Stomach (tissue), 9 donors: ENCODE data around the gene IGLL1. TPM values are rescaled to one million over a fixed set of nuclear protein-coding genes. Genes with fewer than 3 reads are reported as not detected.
"Not testable (repeated sequence)": the region's sequence is repeated elsewhere in the genome, so short reads cannot be mapped to it uniquely, and the experiment has no call there.

Source experiments
- DNase-seq, 2 donors: peaks; one replicate each; pipeline versions ENCODE4 v3.0.0 to v3.0.0-alpha.2; 2013 to 2019
- H3K27ac ChIP-seq, 5 donors: fragments of 200-600 bp in 4 of 5; sonication (generic) in 4 of 5; one replicate each; pipeline ENCODE4 v1.5.1; 2013 to 2019; ENCODE audit warnings: mild to moderate bottlenecking in 1 of 5, moderate library complexity in 1 of 5
- H3K27me3 ChIP-seq, 3 donors: fragments of 200-600 bp; sonication (generic); one replicate each; pipeline ENCODE4 v1.5.1; 2017 to 2019; ENCODE audit warnings: mixed run types in 1 of 3
- H3K36me3 ChIP-seq, 4 donors: fragments of 200-600 bp; sonication (generic); 1 replicate in 3 of 4; 2 replicates in 1 of 4; pipeline ENCODE4 v1.5.1; 2016 to 2019
- H3K4me1 ChIP-seq, 4 donors: fragments of 200-600 bp; sonication (generic); one replicate each; pipeline ENCODE4 v1.5.1; 2016 to 2019
- H3K4me3 ChIP-seq, 4 donors: fragments of 200-600 bp; sonication (generic) in 3 of 4; one replicate each; pipeline ENCODE4 v1.5.1; 2016 to 2019; ENCODE audit warnings: mild to moderate bottlenecking in 1 of 4
- H3K9me3 ChIP-seq, 4 donors: fragments of 200-600 bp; sonication (generic); one replicate each; pipeline ENCODE4 v1.5.1; 2016 to 2019
- CTCF ChIP-seq, 7 experiments: fragments of 450-650 bp in 4 of 7; fragments of 200-600 bp in 3 of 7; sonication (generic) in 3 of 7; IDR thresholded peaks; one replicate each; pipeline ENCODE4 v1.5.1; 2016 to 2019; ENCODE audit warnings: antibody characterized with exemption in 7 of 7, control low read depth in 2 of 7, mild to moderate bottlenecking in 1 of 7
- EP300 ChIP-seq: sonication (generic); formaldehyde crosslinking; IDR thresholded peaks from one replicate; pipeline ENCODE4 v1.6.1; 2017; ENCODE audit warnings: antibody characterized with exemption
- POLR2A ChIP-seq, 4 donors: fragments of 450-650 bp; IDR thresholded peaks; one replicate each; pipeline ENCODE4 v1.6.1; 2016; ENCODE audit warnings: antibody characterized with exemption in 4 of 4, control low read depth in 2 of 4, mild to moderate bottlenecking in 1 of 4, moderate library complexity in 1 of 4
- POLR2AphosphoS5 ChIP-seq, 3 donors: sonication (generic); formaldehyde crosslinking; IDR thresholded peaks; one replicate each; pipeline ENCODE4 v1.6.1; 2016; ENCODE audit warnings: antibody characterized with exemption in 3 of 3
- WGBS, 5 donors: extraction: QIAGEN DNeasy Blood & Tissue Kit in 3 of 5; methylation state at CpG; one replicate each; pipeline versions ENCODE4 v1.1.5 to v1.1.7; 2013 to 2018; 5-methylcytosine and 5-hydroxymethylcytosine counted together
- intact Hi-C: fragments of 100-400 bp; cut with DNase I; formaldehyde crosslinking; loops from one replicate; pipeline ENCODE4 v1.15.1; 2023; ENCODE audit warnings: low total_unique reads
- polyA plus RNA-seq, 3 donors: library from polyadenylated mRNA; stranded (reverse); fragments of 200-250 nt; gene quantifications; one replicate each; pipeline ENCODE4 v1.2.3, GENCODE V29; 2013
- total RNA-seq, 5 donors: library from RNA; depleted of rRNA; stranded (reverse); fragments of >200 nt; gene quantifications; one replicate each; pipeline versions ENCODE4 v1.1.0 to v1.2.3, GENCODE V29; 2014 to 2016
- donor health status: healthy with polysubstance abuse.
- donor health status: Bipolar disorder and iron deficiency.
- donor health status: healthy.

The IGLL1 gene
- total and polyA plus RNA-seq, 8 donors: 0.55 TPM; not detected in 7

GRCh38 chr22:23574877-23575276 lies 5.2 kb downstream of the IGLL1 start:
- no peak for DNase-seq
- no peaks in the 10 kb centered on the region for H3K9me3 ChIP-seq

GRCh38 chr22:23574371-23574811 lies 5.7 kb downstream of the IGLL1 start:
- 57 to 87% (median 63%) methylated on average over 3 to 4 of the region's 4 CpGs for WGBS, 5 donors
- no peaks in the 10 kb centered on the region for H3K4me1 ChIP-seq
- intact Hi-C loops: no loop called here
- no peak for DNase-seq
- H3K4me3 ChIP-seq: no peak overlapping the region
- peaks cover 0 to 6% (median 0%) of the 10 kb centered on the region in 3 donors for H3K27me3 ChIP-seq
- H3K9me3 ChIP-seq: no peaks in the 10 kb centered on the region
- H3K27ac ChIP-seq: no peak overlapping the region
- H3K36me3 ChIP-seq: no peaks in the 10 kb centered on the region
- TF ChIP-seq POLR2AphosphoS5 (IDR thresholded peaks at IDR 0.05): no peak

More at GRCh38 chr22:23574877-23575276, 5.2 kb downstream of the IGLL1 start:
- Histone ChIP-seq H3K27ac (no peak overlapping the region), H3K4me1 (no peaks in the 10 kb centered on the region), H3K4me3 (no peak overlapping the region), H3K36me3 (no peaks in the 10 kb centered on the region), H3K27me3 (peaks cover 0 to 8% (median 0%) of the 10 kb centered on the region in 3 donors)
- WGBS, 5 donors: 54 to 72% (median 63%) methylated on average over 6 to 8 of the region's 8 CpGs
- TF ChIP-seq POLR2AphosphoS5 (IDR thresholded peaks at IDR 0.05) (no peak), POLR2A (IDR thresholded peaks at IDR 0.05) (no peak), EP300 (no peak)
- intact Hi-C loops: no loop called here

GRCh38 chr22:23573701-23574235 lies 6.3 kb downstream of the IGLL1 start:
- 58 to 84% (median 77%) methylated on average over 1 to 8 of the region's 8 CpGs for whole genome bisulfite sequencing, 5 donors
- not testable (repeated sequence) for DNase-seq

GRCh38 chr22:23573106-23573505 lies 7.0 kb downstream of the IGLL1 start:
- H3K9me3 ChIP-seq, H3K4me1 ChIP-seq, H3K27ac ChIP-seq, DNase-seq, H3K4me3 ChIP-seq, H3K27me3 ChIP-seq, intact Hi-C loops, H3K36me3 ChIP-seq: not testable (repeated sequence)
- WGBS, 5 donors: 52 to 75% (median 72%) methylated on average over 7 to 13 of the region's 13 CpGs

More at GRCh38 chr22:23573701-23574235, 6.3 kb downstream of the IGLL1 start:
- intact Hi-C loops, H3K27me3 ChIP-seq, H3K4me1 ChIP-seq, H3K36me3 ChIP-seq, H3K9me3 ChIP-seq, H3K4me3 ChIP-seq, H3K27ac ChIP-seq: not testable (repeated sequence)

GRCh38 chr22:23571486-23571885 lies 8.6 kb downstream of the IGLL1 start:
- Histone ChIP-seq H3K27ac (no peak overlapping the region), H3K4me3 (no peak overlapping the region), H3K36me3 (no peaks in the 10 kb centered on the region), H3K9me3 (no peaks in the 10 kb centered on the region), H3K27me3 (peaks cover 0 to 11% (median 10%) of the 10 kb centered on the region in 3 donors), H3K4me1 (peaks cover 2 to 4% (median 3%) of the 10 kb centered on the region in 4 donors)
- TF ChIP-seq POLR2AphosphoS5 (IDR thresholded peaks at IDR 0.05) (no peak), CTCF (IDR thresholded peaks at IDR 0.05) (no peak), EP300 (no peak), POLR2A (IDR thresholded peaks at IDR 0.05) (no peak)
- 82 to 90% (median 86%) methylated on average over 4 of the region's 4 CpGs for WGBS, 5 donors
- intact Hi-C loops: no loop called here
- DNase-seq: no peak

- intact Hi-C loops: no loop called here
- no peak overlapping the region for H3K4me3 ChIP-seq
- TF ChIP-seq EP300 (no peak), POLR2A (IDR thresholded peaks at IDR 0.05) (no peak), POLR2AphosphoS5 (IDR thresholded peaks at IDR 0.05) (no peak), CTCF (IDR thresholded peaks at IDR 0.05) (no peak)
Measured at GRCh38 chr22:23570681-23571080, 9.4 kb downstream of the IGLL1 start.

More at GRCh38 chr22:23570681-23571080, 9.4 kb downstream of the IGLL1 start:
- Histone ChIP-seq H3K27ac (no peak overlapping the region), H3K36me3 (no peaks in the 10 kb centered on the region), H3K27me3 (peaks cover 0 to 19% (median 18%) of the 10 kb centered on the region in 3 donors), H3K4me1 (peaks cover 10 to 12% (median 11%) of the 10 kb centered on the region in 4 donors), H3K9me3 (no peaks in the 10 kb centered on the region)
- DNase-seq: no peak
- WGBS, 5 donors: 75 to 87% (median 83%) methylated on average over 5 to 8 of the region's 8 CpGs
